ENCODE results near the gene KRT80. TPM values are rescaled to one million over a fixed set of nuclear protein-coding genes. Genes with fewer than 3 reads are reported as not detected.

The KRT80 gene
- polyA plus RNA-seq, 2 of the 4 experiments (the other 2 are of a cell fraction): 38.3 to 63.1 TPM

DNA sequence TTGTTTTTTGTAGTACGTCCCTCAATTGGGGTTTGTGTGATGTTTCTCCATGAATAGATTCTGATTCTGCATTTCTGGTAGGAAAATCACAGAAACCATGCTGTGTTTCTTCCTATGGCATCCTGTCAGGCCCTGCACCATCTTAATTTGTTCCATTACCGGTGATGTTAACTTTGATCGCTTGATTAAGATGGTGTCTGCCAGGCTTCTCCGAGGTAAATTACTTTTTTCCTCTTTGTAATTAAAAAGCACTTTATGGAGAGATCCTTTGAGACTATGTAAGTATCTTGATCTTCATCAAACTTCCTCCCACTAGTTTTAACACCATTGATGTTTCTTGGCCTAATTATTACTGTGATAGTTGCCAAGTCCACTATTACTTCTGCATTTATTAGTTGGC is 26.2 kb upstream of the KRT80 start:
- no peak overlapping the region; the same call in 2 of the 3 replicates for H3K4me2 ChIP-seq
- TF ChIP-seq CHD2 (IDR thresholded peaks at IDR 0.05; ENCODE audit: low read length, partially characterized antibody): no peak
- no peak for TF ChIP-seq RCOR1 (IDR thresholded peaks at IDR 0.05; ENCODE audit: low read depth, low read length)
- TF ChIP-seq, protein P1, sequence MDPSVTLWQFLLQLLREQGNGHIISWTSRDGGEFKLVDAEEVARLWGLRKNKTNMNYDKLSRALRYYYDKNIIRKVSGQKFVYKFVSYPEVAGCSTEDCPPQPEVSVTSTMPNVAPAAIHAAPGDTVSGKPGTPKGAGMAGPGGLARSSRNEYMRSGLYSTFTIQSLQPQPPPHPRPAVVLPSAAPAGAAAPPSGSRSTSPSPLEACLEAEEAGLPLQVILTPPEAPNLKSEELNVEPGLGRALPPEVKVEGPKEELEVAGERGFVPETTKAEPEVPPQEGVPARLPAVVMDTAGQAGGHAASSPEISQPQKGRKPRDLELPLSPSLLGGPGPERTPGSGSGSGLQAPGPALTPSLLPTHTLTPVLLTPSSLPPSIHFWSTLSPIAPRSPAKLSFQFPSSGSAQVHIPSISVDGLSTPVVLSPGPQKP (IDR thresholded peaks at IDR 0.05; ENCODE audit: low read depth, low read length): no peak
- TF ChIP-seq FOSB (CRISPR knock-in tag; IDR thresholded peaks at IDR 0.05): no peak
- TF ChIP-seq HOXB5 (CRISPR knock-in tag; IDR thresholded peaks at IDR 0.05): no peak
- no peak for TF ChIP-seq ZNF302 (CRISPR knock-in tag; IDR thresholded peaks at IDR 0.05)
- no peak for TF ChIP-seq TP53 (CRISPR knock-in tag; IDR thresholded peaks at IDR 0.05)
- TF ChIP-seq KDM1A (IDR thresholded peaks at IDR 0.05; ENCODE audit: low read depth): no peak
- TF ChIP-seq ESRRA (IDR thresholded peaks at IDR 0.05; ENCODE audit: borderline replicate concordance, low read length): no peak
- TF ChIP-seq, protein P2, sequence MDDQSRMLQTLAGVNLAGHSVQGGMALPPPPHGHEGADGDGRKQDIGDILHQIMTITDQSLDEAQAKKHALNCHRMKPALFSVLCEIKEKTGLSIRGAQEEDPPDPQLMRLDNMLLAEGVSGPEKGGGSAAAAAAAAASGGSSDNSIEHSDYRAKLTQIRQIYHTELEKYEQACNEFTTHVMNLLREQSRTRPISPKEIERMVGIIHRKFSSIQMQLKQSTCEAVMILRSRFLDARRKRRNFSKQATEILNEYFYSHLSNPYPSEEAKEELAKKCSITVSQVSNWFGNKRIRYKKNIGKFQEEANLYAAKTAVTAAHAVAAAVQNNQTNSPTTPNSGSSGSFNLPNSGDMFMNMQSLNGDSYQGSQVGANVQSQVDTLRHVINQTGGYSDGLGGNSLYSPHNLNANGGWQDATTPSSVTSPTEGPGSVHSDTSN (IDR thresholded peaks at IDR 0.05): no peak
- TF ChIP-seq, protein P3, sequence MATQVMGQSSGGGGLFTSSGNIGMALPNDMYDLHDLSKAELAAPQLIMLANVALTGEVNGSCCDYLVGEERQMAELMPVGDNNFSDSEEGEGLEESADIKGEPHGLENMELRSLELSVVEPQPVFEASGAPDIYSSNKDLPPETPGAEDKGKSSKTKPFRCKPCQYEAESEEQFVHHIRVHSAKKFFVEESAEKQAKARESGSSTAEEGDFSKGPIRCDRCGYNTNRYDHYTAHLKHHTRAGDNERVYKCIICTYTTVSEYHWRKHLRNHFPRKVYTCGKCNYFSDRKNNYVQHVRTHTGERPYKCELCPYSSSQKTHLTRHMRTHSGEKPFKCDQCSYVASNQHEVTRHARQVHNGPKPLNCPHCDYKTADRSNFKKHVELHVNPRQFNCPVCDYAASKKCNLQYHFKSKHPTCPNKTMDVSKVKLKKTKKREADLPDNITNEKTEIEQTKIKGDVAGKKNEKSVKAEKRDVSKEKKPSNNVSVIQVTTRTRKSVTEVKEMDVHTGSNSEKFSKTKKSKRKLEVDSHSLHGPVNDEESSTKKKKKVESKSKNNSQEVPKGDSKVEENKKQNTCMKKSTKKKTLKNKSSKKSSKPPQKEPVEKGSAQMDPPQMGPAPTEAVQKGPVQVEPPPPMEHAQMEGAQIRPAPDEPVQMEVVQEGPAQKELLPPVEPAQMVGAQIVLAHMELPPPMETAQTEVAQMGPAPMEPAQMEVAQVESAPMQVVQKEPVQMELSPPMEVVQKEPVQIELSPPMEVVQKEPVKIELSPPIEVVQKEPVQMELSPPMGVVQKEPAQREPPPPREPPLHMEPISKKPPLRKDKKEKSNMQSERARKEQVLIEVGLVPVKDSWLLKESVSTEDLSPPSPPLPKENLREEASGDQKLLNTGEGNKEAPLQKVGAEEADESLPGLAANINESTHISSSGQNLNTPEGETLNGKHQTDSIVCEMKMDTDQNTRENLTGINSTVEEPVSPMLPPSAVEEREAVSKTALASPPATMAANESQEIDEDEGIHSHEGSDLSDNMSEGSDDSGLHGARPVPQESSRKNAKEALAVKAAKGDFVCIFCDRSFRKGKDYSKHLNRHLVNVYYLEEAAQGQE (IDR thresholded peaks at IDR 0.05): no peak
- no peak for TF ChIP-seq CBX2 (IDR thresholded peaks at IDR 0.05; ENCODE audit: borderline replicate concordance, low read depth)
- no peak for TF ChIP-seq TFCP2L1 (CRISPR knock-in tag; IDR thresholded peaks at IDR 0.05)
- no peak for TF ChIP-seq KDM5A (IDR thresholded peaks at IDR 0.05)
- no peak for TF ChIP-seq MAZ (IDR thresholded peaks at IDR 0.05; ENCODE audit: borderline replicate concordance, low read depth, low read length)
- TF ChIP-seq FOXS1 (CRISPR knock-in tag; IDR thresholded peaks at IDR 0.05): no peak
- TF ChIP-seq, protein P4, sequence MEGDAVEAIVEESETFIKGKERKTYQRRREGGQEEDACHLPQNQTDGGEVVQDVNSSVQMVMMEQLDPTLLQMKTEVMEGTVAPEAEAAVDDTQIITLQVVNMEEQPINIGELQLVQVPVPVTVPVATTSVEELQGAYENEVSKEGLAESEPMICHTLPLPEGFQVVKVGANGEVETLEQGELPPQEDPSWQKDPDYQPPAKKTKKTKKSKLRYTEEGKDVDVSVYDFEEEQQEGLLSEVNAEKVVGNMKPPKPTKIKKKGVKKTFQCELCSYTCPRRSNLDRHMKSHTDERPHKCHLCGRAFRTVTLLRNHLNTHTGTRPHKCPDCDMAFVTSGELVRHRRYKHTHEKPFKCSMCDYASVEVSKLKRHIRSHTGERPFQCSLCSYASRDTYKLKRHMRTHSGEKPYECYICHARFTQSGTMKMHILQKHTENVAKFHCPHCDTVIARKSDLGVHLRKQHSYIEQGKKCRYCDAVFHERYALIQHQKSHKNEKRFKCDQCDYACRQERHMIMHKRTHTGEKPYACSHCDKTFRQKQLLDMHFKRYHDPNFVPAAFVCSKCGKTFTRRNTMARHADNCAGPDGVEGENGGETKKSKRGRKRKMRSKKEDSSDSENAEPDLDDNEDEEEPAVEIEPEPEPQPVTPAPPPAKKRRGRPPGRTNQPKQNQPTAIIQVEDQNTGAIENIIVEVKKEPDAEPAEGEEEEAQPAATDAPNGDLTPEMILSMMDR (IDR thresholded peaks at IDR 0.05): no peak
- peaks cover 87% of the 10 kb centered on the region for H3K4me1 ChIP-seq
- ChIA-PET CTCF (interaction anchor here (3.8 kb wide), 1 partner anchor 662 kb away, joined by 17 read pairs; no protein-coding TSS in a partner anchor), POLR2A (interaction anchor here (0.7 kb wide), 1 partner anchor 677 kb away, joined by 5 read pairs; no protein-coding TSS in a partner anchor)
- no peaks in the 10 kb centered on the region for H3K9me3 ChIP-seq
- 93% methylated on average over 4 of the region's 4 CpGs for WGBS (ENCODE audit: missing lambda C conversion rate)
- no peak overlapping the region for H3K4me3 ChIP-seq
- DNase-seq (ENCODE audit: low read depth in 1 of 2, low spot score in 1 of 2) (no peak), FAIRE-seq (no peak), ATAC-seq (no peak)
- peak overlapping the region; percentile 89 to 96 for H3K27ac ChIP-seq

DNA sequence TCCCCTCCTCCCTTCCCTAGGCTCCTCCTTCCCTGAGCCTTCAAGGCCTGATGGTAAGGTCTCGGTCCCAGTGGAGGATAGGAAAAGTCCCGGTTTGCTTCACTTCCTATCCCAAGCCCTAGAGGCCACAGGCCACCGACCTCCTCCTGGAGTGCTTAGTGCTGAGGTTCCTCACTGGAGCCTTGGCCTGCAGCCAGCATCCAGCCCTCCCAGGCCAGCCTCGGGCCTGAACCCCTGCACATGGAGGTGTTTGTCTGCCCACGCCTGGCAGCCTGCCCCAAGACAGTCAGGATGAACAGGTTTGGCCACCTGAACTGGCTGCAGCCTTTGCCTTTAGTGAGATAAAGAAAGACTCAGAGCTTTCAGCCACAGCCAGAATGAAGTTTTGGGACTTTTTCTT is 25.4 kb upstream of the KRT80 start:
- H3K27ac ChIP-seq: peak overlapping the region; percentile 89 to 96
- peak overlapping the region; percentile 59 for H3K4me2 ChIP-seq
- DNase-seq (ENCODE audit: low read depth in 1 of 2, low spot score in 1 of 2) (peak in 1 of 2 experiments; percentile 75), FAIRE-seq (no peak), ATAC-seq (peak in 1 of 2 experiments; percentile 44; a peak in 3 of 6 replicates)
- TF ChIP-seq, protein P5, sequence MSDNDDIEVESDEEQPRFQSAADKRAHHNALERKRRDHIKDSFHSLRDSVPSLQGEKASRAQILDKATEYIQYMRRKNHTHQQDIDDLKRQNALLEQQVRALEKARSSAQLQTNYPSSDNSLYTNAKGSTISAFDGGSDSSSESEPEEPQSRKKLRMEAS (IDR thresholded peaks at IDR 0.05): peak; percentile 81
- TF ChIP-seq HOXB13 (CRISPR knock-in tag; IDR thresholded peaks at IDR 0.05; ENCODE audit: low read depth) (no peak), FOXS1 (CRISPR knock-in tag; IDR thresholded peaks at IDR 0.05) (no peak), HOXA7 (CRISPR knock-in tag; IDR thresholded peaks at IDR 0.05) (no peak), POLR2AphosphoS2 (conservative IDR thresholded peaks at IDR 0.05; ENCODE audit: low read length) (no peak), EHMT2 (IDR thresholded peaks at IDR 0.05; ENCODE audit: low read depth) (no peak), SMC3 (IDR thresholded peaks at IDR 0.05) (0 out of 3 replicates have a peak, but pooled peaks have one; percentile 7)
- TF ChIP-seq, protein P6, sequence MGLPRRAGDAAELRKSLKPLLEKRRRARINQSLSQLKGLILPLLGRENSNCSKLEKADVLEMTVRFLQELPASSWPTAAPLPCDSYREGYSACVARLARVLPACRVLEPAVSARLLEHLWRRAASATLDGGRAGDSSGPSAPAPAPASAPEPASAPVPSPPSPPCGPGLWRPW (IDR thresholded peaks at IDR 0.05): no peak
- TF ChIP-seq, protein P7, sequence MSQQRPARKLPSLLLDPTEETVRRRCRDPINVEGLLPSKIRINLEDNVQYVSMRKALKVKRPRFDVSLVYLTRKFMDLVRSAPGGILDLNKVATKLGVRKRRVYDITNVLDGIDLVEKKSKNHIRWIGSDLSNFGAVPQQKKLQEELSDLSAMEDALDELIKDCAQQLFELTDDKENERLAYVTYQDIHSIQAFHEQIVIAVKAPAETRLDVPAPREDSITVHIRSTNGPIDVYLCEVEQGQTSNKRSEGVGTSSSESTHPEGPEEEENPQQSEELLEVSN (IDR thresholded peaks at IDR 0.05; ENCODE audit: borderline replicate concordance, low read depth): peak; percentile 45; the same call in 1 of the 2 replicates
- no peak overlapping the region for H3K4me3 ChIP-seq
- ChIA-PET POLR2A (no interaction called here), CTCF (interaction anchor here (2.5 to 14.1 kb wide), 4 partner anchors 6 to 663 kb away, joined by 7 to 175 read pairs (median 16); no protein-coding TSS in a partner anchor)
- WGBS (ENCODE audit: missing lambda C conversion rate): 5% methylated on average over 5 of the region's 5 CpGs
- no peaks in the 10 kb centered on the region for H3K9me3 ChIP-seq
- H3K4me1 ChIP-seq: peaks cover 83% of the 10 kb centered on the region
